CD1c-positive myeloid dendritic cell (primary cell): Measurements from ENCODE around the gene NUBP2.

Experiments
- DNase-seq: peaks from one replicate; pipeline ENCODE4 v3.0.0-alpha.2; 2016; ENCODE audit errors: extremely low spot score

The NUBP2 gene, protein sequence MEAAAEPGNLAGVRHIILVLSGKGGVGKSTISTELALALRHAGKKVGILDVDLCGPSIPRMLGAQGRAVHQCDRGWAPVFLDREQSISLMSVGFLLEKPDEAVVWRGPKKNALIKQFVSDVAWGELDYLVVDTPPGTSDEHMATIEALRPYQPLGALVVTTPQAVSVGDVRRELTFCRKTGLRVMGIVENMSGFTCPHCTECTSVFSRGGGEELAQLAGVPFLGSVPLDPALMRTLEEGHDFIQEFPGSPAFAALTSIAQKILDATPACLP

DNA sequence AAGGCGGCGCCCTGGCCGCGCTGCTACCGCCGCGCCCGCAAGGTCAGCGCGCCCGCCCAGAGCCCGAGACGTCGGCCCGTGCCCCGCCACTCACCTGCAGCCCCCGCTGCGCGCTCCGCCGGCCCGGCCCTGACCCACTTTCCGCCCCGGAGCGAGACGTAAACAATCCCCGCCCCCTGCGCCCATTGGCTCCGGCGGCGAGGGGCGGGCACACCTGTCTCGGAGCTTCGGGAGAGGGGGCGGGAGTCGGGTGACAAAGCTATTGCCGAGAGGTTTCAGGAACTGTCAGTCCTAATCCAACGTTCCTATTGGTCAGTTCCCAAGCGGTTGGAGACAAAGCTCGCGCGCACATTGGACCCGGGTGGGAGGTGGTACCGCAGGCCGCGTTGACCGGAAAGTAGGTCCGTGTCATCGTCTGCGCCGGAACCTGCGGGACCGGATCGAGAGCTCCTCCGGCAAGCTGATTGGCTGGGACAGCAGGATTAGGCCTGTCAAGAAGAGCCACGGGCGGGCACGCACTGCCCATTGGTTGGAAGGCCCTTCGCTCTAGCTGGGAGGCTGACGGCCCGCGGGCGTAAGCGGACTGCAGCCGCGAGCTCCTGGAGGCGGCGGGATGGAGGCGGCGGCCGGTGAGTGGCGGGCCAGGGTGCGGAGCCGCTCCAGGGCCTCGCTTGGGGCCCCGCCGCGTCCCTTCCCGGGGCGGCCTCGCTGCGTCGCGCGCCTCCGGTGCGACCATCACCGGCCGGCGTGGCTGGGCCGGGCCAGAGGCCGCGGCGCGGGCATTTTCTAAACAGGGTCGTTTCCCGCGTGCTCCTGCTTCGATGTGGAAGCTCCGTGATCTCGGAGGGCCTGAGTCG lies at the start of gene NUBP2, which contains the start of gene SPSB3:
Gene NUBP2, plus strand, starts transcription at position 553 of the 857 bp plus-strand sequence. Its CDS starts 61 bp downstream, at position 614.
Gene SPSB3, minus strand, starts transcription at position 164 of the 857 bp plus-strand sequence. CDS start 1,088 bp downstream, outside the sequence.
- peak; percentile 100 for DNase-seq

DNA sequence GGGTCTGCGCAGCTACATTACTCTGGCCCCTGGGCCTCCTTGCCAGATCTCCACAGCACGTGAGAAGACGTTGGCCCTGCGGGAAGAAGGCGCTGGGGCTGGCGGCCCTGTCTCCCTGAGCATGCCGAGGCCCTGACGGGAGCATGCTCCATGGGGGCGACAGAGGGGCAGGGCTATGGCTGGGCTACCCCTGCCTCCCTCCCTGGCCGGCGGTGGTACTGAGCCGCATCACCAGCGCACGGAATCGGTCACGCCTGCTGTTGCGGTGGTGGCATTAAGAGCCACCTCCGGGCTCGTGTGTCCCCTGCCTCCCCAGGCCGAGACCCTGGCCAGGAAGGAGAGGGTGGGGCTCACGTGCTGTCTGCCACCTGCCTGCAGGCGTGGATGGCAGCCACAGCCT lies 48.6 kb upstream of the NUBP2 start:
- DNase-seq: no peak

DNA sequence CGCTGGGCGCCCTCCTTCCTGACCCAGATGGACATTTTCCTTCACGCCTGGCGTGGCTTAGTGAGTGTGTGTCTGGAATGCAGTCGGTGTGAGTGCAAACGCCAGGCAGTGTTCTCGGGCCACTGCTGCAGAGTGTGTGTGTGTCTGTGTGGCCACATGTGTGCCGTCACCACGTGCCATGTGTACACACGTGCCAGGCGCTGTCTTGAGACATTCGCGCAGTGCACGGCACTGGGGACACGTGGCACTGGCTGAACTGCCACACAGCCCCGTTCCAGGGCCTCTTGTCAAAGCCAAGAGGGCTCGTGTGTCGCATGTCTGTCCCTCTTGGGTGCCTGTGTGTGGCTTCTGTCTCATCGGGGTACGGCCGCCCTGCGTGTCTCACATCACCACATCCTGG lies 47.9 kb upstream of the NUBP2 start:
- no peak for DNase-seq

DNA sequence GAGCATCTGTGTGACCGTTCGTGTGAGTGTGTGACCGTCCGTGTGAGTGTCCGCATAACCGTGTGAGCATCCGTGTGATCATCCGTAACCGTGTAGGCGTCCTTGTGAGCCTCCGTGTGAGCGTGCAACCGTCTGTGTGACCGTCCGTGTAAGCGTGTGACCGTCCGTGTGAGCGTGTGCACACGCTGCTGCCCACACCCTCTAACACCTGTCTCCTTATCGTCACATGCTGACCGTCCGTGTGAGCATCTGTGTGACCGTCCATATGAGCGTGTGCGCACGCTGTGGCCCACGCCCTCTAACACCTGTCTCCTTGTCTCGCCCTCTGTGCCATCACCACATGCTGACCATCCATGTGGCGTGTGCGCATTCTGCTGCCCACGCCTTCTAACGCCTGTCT lies 42.5 kb upstream of the NUBP2 start:
- no peak for DNase-seq

DNA sequence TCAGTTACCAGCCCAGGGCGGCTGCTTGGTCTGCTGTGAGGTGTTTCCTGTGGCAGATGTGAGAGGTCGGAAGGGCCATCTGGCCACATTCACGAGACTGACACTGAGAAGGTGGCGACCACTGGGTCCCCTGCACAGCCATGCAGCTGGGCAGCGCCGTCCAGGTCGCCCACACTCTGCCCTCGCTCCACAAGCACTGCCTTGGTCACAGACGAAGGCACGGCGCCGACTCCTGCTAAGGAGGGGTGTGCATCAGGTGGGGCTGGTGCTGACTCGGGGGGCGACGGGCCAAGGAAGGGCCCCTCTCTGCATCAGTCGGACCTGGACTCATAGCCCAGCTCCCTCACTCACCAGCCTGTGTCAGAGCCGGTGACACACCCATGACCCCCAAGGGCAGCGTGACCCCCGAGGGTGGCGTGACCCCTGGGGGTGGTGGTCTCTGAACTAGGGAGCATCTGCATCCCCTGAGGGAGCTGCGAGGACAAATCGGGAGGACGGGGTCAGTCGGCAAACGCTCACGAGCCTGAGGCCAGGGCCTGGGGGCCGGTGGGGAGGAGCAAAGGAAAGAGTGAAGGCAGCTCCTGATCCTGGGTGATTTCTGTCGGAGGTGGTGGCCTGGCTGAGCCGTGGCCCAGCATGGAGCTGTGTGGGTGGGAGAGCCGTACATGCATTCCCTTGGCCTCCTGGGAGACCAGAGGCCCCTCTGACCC lies 41.8 kb upstream of the NUBP2 start:
- DNase-seq: no peak

DNA sequence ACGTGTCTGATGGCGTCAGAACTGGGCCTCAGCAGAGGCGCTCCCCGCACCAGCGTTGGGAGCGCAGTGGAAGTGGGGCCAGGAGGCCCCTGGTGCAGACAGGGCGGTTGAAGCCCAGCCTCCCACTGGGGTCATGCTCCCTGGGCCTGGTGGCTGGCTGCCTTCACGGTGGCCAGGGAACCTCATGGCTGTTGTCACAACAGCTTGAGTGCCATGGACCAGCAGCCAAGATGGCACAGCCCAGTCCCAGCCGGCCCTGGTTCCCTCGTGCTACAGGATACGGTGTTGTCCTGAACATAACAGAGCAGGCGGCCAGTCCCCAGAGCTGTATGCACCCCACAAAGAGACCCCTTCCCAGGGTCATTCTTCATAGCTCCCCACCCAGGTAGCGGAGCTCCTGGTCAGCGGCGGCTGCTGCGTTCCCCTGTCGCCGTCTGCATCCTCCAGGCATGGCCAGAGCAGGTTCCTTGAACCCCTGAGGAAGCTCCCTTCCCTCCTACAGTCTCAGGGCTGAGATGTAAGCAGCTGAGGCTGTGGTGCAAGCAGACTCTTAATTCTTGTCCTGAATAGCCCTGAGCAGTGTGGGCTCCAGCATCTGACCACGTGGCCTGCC lies 41.1 kb upstream of the NUBP2 start:
- DNase-seq: no peak

DNA sequence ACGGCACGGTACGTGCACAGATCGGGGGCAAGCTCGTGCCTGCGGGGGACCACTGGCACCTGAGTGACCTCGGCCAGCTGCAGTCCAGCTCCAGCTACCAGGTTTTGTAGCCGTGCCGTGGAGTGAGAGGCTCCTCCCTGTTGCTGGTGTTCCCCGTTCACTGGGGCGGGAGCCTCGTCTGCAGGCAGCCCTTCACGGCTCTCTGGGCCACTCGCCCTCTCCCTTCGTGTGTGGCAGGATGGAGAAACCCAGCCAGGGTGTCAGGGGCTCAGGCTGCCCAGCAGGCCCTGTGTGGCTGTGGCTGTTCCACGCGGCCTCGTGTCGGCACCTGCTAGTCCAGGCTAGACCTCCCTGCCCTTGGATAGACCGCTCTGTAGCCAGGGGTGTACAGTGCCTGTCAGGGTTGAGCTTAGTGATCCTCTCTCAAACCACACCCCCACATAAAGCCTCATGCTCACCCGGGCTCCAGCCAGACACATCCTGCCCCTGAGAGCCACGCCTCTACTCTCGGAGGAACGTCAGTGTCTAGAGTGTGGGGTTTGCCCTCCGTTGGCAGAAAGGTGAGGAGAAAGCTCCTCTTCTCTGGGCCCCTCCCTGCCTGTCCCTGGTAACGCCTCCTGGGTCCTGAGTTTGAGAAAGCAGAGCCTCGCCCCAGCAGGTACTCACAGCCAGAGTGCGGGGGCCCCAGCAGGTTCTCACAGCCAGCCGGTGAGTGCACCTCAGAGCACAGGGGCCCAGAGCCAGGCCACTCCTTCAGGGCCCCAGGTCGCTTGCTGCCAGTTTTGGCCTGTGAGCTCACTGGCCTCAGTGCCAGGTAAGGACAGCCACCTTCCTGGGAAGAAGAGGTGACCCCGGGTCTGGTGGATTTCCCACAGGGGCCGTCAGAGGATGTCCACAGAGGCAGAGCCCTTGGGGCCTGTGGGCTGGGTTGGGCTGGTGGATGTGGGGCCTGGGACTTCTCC lies 39.1 kb upstream of the NUBP2 start:
- no peak for DNase-seq

DNA sequence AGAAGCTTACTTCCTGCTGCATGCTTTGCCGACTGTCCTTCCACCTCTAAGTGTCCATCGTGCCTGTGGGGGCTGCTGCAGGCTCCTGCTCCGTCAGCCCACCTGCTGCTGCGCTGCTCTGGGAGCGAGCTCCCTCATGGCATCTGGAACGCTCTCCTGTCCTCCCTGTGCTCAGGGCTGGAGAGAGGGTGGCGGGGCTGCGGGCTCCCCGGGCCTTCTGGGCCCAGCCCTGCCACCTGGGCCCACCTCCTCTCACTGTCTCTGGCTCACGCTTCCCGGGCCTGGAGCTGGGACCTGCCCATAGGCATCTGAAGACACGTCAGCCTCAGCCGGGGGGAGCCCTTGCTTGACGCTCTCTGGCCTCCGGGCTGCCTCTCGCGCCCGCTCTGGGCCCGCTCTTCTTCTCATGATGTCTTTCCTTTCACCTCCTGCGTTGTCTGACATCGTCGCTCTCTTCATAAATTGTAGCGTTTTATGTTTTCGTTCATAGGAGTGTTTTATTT lies 38.4 kb upstream of the NUBP2 start:
- DNase-seq: no peak

DNA sequence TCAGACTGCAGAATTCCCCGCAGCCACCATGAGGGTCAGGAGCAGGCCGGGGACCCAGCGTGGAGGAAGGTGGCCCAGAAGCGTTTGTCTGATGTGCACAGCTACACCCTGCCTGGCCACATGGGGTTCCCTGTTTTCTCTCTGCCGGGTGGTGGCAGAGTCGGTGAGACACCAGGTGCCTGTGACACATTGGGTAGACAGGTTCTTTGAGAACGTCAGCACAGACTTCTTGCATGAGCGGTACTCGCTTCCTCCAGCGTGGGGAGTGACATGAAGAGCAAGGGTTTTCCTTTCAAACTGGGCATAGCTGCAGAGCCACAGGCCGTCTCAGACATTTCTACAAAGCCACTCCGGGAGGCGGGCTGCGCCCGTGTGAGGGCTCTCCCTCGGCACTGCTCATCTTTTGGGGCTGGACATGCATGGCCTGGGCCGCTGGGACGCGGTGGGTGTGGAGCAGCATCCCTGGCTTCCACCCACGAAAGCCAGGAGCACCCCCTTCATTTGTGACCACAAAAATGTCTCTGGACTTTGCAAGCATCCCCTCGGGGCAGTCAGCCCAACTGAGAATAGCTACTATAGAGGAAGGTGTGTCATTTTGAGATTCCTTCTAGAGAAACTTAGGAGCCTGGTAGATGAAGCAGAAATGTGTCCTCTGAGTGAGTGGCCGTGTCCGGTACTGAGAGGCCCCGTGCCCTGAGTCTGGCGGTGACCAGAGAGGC lies 37.4 kb upstream of the NUBP2 start:
- no peak for DNase-seq

DNA sequence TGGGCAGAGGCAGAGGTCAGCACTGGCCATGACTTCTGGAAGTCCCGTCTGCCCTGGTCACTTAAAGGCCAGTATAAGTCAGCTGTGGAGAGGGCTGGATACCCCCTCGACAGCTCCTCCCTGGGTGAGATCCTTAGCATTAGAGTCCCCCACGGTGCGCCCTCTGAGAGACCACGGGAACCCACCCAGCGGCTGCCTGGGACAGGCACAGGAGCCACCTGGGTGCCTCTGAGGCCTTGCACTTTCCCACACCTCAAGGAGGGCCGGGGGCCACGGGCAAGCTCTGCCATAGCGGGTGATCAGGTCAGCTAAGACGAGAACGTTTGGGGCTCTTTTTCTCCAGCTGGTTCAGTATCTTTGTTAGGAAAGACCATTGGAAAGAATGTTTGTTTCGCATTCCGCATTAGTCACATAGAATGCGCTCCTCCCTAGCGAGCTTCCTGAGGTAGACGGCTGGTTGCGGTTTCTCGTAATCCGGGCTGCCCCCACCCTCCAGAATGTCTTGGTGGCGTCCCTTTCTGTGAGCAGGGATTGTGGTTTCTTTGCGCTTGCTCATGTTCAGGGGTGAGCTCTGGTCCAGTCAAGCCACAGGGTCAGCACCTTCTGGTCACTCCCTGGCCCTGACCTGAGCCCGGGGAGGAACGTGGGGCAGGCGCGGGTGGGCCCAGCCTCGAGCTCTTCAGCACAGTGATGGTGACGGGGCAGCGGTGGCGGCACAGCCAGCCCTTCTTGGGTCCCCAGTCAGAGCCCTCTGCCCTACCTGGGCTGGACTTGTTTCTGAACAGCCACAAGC lies 36.7 kb upstream of the NUBP2 start:
- no peak for DNase-seq

DNA sequence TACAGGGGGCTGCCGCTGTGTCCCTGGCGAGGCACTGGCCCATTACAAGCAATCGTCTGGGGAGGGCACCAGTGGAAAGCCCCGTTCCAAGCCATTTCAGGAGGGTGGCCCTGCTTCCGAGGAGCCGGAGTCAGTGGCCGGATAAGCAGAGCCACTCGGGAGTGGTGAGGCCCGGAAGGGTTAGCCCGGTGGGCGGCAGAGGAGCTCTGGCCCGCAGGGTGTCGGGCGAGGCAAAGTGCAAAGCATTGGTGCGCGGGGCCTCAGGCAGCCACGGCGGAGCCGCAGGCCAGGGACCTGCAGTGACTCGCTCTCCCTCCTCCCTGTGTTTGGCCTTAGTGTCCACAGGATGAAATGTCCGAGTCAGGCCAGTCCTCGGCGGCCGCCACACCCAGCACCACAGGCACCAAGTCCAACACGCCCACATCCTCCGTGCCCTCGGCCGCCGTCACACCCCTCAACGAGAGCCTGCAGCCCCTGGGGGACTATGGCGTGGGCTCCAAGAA lies 36.0 kb upstream of the NUBP2 start:
- DNase-seq: no peak

DNA sequence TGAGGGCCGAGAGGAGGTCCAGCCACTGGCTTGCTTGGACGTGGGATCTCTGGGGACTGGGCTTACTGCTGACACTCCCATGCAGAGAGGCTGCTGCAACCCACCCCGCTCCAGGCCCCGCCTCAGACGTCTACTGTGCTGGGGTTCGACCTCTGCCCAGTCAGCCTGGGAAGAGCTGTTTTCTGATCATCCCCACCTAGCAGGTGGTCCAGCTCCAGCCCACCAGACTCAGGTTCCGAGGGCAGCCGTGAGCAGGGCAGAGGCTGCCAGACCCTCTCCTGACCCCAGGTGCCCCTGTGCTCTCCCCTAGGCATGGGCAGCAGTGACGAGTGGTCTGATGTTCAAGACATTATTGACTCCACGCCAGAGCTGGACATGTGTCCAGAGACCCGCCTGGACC lies 34.8 kb upstream of the NUBP2 start:
- DNase-seq: no peak

DNA sequence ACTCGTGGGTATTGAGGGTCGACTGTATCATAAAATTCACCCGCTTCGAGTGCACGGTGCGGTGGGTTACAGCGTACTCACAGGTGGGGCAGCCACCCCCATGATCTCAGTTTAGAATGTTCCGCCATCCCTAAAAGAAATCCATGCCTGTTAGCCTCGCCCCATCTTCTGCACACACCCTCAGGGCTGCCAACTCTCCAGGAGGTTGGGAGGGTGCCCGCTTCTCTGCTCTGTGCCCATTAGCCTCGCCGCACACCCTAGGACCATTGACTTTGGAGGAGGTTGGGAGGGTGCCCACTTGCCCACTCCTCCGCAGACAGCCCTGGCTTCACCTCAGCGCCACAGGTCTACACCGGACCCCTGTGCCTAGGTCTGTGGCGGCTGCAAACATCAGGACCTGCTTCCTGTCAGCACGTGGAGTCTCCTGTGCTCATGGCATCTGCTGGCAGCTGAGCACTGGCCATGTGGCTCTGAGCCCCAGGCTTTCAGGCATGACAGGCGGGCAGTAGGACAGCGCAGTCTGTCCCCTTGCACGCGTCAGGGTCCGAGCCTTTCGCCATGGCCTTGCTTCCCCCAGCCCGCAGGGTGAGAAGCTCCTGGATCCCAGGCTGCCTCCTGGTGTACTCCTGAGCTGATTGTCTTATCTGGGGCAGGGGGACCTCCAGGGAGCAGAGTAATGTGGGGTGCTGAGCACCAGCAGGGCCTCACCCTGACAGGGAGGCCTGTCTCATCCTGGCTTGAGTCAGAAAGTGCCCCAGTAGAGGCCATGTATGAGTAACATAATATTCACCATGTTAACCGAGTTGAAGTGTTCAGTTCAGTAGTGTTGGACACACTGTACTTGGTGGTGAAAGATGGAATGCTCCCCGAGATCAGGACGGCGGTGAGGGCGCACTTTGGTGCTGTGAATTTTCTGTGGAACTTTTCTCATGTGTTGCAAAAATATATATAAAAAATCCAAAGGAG lies 33.3 kb upstream of the NUBP2 start:
- DNase-seq: no peak

DNA sequence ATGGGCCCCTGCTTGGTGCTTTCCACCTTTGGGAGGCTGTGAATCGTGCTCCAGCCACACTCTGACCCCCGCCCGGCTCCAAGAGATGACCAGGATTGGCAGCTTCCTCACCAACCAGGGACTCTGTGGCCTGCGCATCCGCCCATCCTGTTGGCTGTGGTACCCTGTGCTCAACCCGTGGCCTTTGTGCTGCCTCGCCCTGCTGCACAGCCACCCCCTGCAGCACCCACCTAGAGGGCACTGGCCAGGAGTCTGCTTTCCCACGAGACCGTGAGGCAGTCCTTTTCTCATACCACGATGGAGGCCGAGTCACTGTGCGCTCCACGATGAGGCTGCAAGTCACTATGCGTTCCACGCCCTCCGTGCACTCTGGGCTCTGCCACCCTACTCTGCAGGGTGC lies 30.8 kb upstream of the NUBP2 start:
- DNase-seq: no peak

DNA sequence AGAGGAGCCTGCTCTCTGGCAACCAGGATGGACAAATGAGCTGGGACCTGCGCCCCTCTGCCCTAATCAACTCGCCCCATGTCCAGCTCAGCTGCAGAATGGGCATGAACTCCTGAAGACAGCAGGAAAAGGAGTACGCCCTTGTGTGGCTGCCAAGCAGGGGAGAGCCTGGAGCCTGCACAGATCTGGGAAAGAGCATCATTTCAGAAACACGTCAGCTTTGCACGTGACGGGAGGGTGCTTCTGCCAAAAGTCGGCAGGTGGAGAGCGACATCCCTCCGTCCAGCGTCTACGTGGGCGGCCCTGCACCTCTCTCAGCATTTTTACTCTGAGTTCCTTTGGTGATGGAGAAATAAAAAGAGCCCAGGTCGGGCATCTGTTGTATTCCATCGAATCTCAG lies 29.9 kb upstream of the NUBP2 start:
- no peak for DNase-seq

DNA sequence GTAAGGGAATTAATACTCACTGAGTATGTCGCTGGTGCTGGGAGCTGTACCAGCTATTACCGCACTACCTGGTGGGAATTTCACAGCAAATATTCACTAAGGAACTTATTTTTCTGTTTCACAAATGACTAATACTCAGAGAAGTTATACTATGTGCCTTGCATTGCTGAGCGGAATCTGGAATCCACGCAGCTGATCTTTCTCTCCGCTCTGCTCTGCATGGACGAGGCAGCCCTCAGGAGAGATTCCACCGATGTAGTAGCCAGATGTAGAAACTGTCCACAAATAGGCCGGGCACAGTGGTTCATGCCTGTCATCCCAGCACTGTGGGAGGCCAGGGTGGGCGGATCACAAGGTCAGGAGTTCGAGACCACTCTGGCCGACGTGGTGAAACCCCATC lies 28.6 kb upstream of the NUBP2 start:
- no peak for DNase-seq

DNA sequence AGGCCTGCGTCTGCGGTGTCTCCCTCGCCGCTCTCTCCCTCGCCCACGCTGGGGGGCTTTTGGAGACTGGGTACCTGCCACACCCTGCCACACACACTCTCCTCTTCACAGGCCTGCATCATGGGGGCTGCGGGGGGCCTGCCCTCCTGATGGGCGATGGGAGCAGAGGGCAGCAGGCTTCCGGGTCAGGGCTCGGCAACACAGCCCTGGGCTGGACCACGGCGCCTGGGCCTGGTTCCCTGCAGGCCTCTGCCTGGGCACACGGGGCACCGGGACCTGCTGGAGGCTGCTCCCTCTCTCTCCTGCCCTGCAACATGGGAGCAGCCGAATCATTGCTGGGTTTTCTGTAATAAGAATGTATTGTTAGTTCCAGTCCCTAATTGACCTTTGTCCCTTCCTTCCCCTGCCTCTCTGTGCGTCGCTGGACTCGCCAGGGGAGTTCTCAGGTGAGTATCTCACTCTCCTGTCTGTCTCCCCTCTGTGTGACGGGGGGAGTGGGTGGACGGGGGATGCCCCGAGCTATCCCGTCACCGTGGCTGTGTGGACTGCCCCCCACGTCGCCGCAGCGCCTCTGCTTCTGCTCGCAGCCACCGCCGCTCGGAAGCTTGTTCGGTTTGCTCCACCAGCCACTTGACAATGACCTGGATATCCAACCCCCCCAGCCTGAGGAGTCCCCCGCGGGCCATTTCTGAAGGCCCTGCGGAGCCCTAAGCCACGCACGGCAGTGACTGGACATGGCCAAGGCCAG lies 24.9 kb upstream of the NUBP2 start:
- DNase-seq: no peak
